HEK293 (cell line): ENCODE measurements around the gene CXCL14.

Experiments used
- CTCF ChIP-seq: fragments of 450-650 bp; formaldehyde crosslinking; IDR thresholded peaks from 2 replicates; pipeline ENCODE4 v1.5.1; 2016; ENCODE audit warnings: missing biosample characterization, missing genetic modification characterization
- KLF10 ChIP-seq: fragments of 450-650 bp; IDR thresholded peaks from 2 replicates; pipeline ENCODE4 v1.5.1; 2018; ENCODE audit warnings: missing biosample characterization, mild to moderate bottlenecking, missing genetic modification characterization
- SP2 ChIP-seq: fragments of 450-650 bp; formaldehyde crosslinking; IDR thresholded peaks from 2 replicates; pipeline ENCODE4 v1.5.1; 2016; ENCODE audit warnings: missing biosample characterization, missing genetic modification characterization
- ZBTB1 ChIP-seq: fragments of 450-650 bp; formaldehyde crosslinking; IDR thresholded peaks from 2 replicates; pipeline ENCODE4 v1.5.1; 2016; ENCODE audit warnings: missing biosample characterization, missing genetic modification characterization
- ZNF138 ChIP-seq: fragments of 450-650 bp; formaldehyde crosslinking; IDR thresholded peaks from 2 replicates; pipeline ENCODE4 v1.5.1; 2016; ENCODE audit warnings: missing biosample characterization, missing genetic modification characterization, borderline replicate concordance
- ZNF18 ChIP-seq: fragments of 450-650 bp; formaldehyde crosslinking; IDR thresholded peaks from 2 replicates; pipeline ENCODE4 v1.5.1; 2016; ENCODE audit warnings: missing biosample characterization, missing genetic modification characterization
- ZNF292 ChIP-seq: fragments of 450-650 bp; formaldehyde crosslinking; IDR thresholded peaks from 2 replicates; pipeline ENCODE4 v1.5.1; 2016; ENCODE audit warnings: low read depth, missing biosample characterization, missing genetic modification characterization, borderline replicate concordance
- ZNF311 ChIP-seq: fragments of 450-650 bp; formaldehyde crosslinking; IDR thresholded peaks from 2 replicates; pipeline ENCODE4 v1.5.1; 2017; ENCODE audit warnings: missing biosample characterization, missing genetic modification characterization, borderline replicate concordance
- ZNF629 ChIP-seq: fragments of 450-650 bp; formaldehyde crosslinking; IDR thresholded peaks from 2 replicates; pipeline ENCODE4 v1.5.1; 2017; ENCODE audit warnings: missing biosample characterization, missing genetic modification characterization

DNA sequence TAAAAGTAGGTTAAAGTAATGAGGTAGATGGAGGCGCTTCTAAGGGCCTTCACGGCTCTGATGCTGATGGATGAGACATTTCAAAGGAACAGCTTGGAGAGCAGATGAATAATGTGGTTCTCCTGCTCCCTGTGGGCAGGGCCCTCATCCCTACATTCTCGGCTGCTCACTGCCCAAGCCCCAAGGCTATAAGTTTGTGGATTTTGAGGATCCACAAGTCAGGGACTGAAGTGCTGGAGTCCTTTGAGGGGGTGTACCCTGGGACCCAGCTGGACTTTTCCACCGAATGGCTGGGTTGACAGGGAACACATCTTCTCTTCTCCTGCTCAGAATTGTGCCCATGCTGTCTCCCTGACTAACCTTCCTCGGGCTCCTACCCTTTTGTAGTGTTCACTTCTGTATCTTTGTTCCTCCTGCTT, 21.4 kb upstream of the CXCL14 start:
- TF ChIP-seq ZNF292 (tag by site-specific recombination): no peak
- TF ChIP-seq ZNF18 (tag by site-specific recombination): no peak
- TF ChIP-seq ZNF629 (tag by site-specific recombination): no peak
- no peak for TF ChIP-seq CTCF (tag by site-specific recombination)
- TF ChIP-seq ZNF311: no peak
- TF ChIP-seq ZNF138 (tag by site-specific recombination): no peak
- TF ChIP-seq ZBTB1 (tag by site-specific recombination): no peak
- TF ChIP-seq SP2 (tag by site-specific recombination): no peak
- no peak for TF ChIP-seq KLF10 (tag by site-specific recombination)
